Measurements from ENCODE around the gene CPVL. TPM values are rescaled to one million over a fixed set of nuclear protein-coding genes. Genes with fewer than 3 reads are reported as not detected.

Gene CPVL
- total RNA-seq, 1 donor from 2014 or later = 25.1 TPM

DNA sequence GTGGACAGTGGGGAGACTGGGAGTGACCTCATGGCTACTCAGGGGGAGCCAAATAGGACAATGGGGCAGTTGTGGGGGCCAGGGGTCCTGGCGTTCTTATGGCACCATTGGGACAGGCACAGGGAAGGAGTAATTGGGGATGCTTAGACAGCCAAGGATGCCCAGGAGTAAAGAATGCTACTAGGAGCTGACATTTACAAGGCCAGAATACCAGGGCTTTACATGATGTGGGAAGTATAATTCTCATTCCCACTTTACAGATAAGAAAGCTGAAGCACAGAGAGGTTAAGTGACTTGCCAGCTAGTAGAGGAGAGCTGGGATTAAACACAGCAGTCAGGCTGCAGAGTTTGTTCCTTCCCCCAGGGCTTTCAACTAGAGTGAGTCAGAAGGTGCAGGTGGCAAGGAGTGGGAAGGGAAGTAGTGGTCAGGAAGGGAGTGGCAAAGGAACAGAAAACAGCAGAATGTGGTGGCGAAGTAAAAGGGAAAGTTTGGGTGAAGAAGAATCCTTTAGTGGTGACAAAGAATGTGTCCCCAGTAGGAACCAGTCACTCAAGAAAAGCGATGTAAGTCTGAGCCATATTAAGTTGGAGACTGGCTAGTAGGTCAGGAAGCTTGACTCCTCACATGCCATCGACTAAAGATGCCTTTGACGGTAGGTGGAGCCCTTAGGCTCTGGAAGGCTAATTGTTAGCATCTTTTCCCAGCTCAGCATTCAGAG lies 32.8 kb downstream of the CPVL start:
- Histone ChIP-seq H3K9ac (ENCODE audit: low read depth in 1 of 3, low read length in 3 of 3) (no peak overlapping the region), H3K4me3 (ENCODE audit: low read length in 3 of 3) (no peak overlapping the region), H3K9me3 (ENCODE audit: control insufficient read depth in 3 of 3, low read length in 3 of 3) (no peaks in the 10 kb centered on the region), H3K27me3 (ENCODE audit: control insufficient read depth in 3 of 3, insufficient read depth in 3 of 3, low read length in 3 of 3) (no peaks in the 10 kb centered on the region), H3K4me1 (ENCODE audit: control insufficient read depth in 3 of 3, insufficient read depth in 3 of 3, low read length in 3 of 3) (no peaks in the 10 kb centered on the region), H3K36me3 (ENCODE audit: control insufficient read depth in 3 of 3, insufficient read depth in 3 of 3, low read length in 3 of 3) (peaks cover 0 to 3% (median 0%) of the 10 kb centered on the region in 3 donors), H3K27ac (ENCODE audit: low read depth, low read length) (no peak overlapping the region)

DNA sequence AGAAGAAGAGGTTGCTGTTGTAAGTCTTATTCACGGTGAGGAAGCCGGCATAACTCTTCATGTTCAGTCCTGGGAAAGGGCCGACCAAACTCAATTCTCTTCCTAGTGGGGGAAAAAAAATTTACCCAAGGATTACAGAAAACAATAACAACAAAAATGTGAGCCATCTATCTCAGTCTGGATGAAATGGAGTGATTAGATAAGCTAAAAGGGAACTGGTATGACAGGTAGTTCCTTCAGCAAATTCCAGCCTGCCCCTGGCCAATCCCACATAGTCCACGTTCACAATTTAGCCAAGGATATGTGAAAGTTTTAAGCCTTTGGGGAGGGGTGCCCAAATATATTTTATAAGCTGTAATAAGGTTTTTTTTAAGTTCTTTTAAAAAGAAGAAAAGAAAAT lies 33.6 kb downstream of the CPVL start:
- no peaks in the 10 kb centered on the region for H3K4me1 ChIP-seq (ENCODE audit: control insufficient read depth in 3 of 3, insufficient read depth in 3 of 3, low read length in 3 of 3)
- H3K36me3 ChIP-seq (ENCODE audit: control insufficient read depth in 3 of 3, insufficient read depth in 3 of 3, low read length in 3 of 3) = peaks cover 0 to 3% (median 0%) of the 10 kb centered on the region in 3 donors
- H3K27me3 ChIP-seq (ENCODE audit: control insufficient read depth in 3 of 3, insufficient read depth in 3 of 3, low read length in 3 of 3) = no peaks in the 10 kb centered on the region
- no peak overlapping the region for H3K27ac ChIP-seq (ENCODE audit: low read depth, low read length)
- no peak overlapping the region for H3K9ac ChIP-seq (ENCODE audit: low read depth in 1 of 3, low read length in 3 of 3)
- no peak overlapping the region for H3K4me3 ChIP-seq (ENCODE audit: low read length in 3 of 3)
- H3K9me3 ChIP-seq (ENCODE audit: control insufficient read depth in 3 of 3, low read length in 3 of 3) = no peaks in the 10 kb centered on the region

DNA sequence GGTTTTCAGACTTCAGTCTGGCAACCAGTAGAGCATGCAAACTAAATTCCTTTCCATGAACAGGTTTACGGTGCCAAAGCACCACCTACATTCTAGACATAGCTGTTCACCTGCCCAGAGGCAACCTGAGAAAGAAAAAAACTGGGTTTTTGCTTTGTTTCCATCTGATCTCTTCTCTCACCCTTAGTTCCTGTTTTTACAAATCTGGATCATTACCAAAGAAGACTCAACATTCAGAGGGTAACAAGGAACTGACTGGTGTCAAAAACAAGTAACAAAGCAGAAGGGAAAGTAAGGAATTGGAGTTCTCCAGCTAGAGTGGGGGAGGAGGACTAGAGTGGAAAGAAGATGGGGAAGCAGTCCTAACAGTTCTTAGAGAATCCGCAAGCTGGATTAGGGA lies 36.4 kb downstream of the CPVL start:
- Histone ChIP-seq H3K27me3 (ENCODE audit: control insufficient read depth in 3 of 3, insufficient read depth in 3 of 3, low read length in 3 of 3) (no peaks in the 10 kb centered on the region), H3K9me3 (ENCODE audit: control insufficient read depth in 3 of 3, low read length in 3 of 3) (no peaks in the 10 kb centered on the region), H3K27ac (ENCODE audit: low read depth, low read length) (no peak overlapping the region), H3K36me3 (ENCODE audit: control insufficient read depth in 3 of 3, insufficient read depth in 3 of 3, low read length in 3 of 3) (peaks cover 0 to 3% (median 0%) of the 10 kb centered on the region in 3 donors), H3K4me3 (ENCODE audit: low read length in 3 of 3) (no peak overlapping the region), H3K4me1 (ENCODE audit: control insufficient read depth in 3 of 3, insufficient read depth in 3 of 3, low read length in 3 of 3) (peaks cover 0 to 4% (median 3%) of the 10 kb centered on the region in 3 donors), H3K9ac (ENCODE audit: low read depth in 1 of 3, low read length in 3 of 3) (no peak overlapping the region)

DNA sequence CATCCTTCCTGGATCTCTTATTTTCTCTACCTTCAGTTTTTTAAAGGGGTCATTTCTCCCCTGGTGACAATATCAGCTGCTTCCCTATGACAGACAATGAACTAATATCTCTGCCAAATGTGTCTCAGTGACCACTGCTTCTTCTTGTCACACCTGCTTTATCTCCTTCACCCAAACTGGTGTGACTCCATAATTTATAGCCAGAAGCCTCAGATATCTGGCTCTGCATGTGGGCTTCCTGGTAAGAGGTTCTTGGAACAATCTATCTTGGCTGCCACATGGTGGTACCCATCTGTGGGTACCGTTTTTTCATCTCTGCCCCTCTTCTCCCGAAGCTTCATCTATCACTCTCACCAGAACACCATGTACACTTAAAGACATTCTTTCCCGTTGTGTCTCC lies 37.0 kb downstream of the CPVL start:
- Histone ChIP-seq H3K27ac (ENCODE audit: low read depth, low read length) (no peak overlapping the region), H3K9me3 (ENCODE audit: control insufficient read depth in 3 of 3, low read length in 3 of 3) (no peaks in the 10 kb centered on the region), H3K4me1 (ENCODE audit: control insufficient read depth in 3 of 3, insufficient read depth in 3 of 3, low read length in 3 of 3) (peaks cover 0 to 4% (median 3%) of the 10 kb centered on the region in 3 donors), H3K27me3 (ENCODE audit: control insufficient read depth in 3 of 3, insufficient read depth in 3 of 3, low read length in 3 of 3) (no peaks in the 10 kb centered on the region), H3K4me3 (ENCODE audit: low read length in 3 of 3) (no peak overlapping the region), H3K9ac (ENCODE audit: low read depth in 1 of 3, low read length in 3 of 3) (no peak overlapping the region), H3K36me3 (ENCODE audit: control insufficient read depth in 3 of 3, insufficient read depth in 3 of 3, low read length in 3 of 3) (peaks cover 0 to 3% (median 0%) of the 10 kb centered on the region in 3 donors)

DNA sequence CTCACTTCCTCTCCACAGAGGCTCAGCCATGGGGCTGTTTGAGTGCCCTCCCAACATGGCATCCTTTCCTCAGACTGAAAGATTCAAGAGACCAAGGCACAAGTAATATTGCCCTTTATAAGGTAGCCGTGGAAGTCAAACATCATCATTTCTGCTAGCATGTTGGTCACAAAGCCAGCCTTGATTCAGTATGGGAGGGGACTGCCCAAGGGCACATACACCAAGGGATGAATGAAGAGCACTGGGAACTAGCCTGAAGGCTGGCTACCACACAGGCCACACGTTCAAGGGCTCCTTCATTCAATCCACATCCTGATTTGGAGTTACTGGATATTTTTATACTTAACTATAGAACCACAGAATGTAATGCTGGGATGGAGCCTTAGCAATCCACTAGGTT lies 39.3 kb downstream of the CPVL start:
- Histone ChIP-seq H3K4me1 (ENCODE audit: control insufficient read depth in 3 of 3, insufficient read depth in 3 of 3, low read length in 3 of 3) (peaks cover 0 to 7% (median 3%) of the 10 kb centered on the region in 3 donors), H3K27me3 (ENCODE audit: control insufficient read depth in 3 of 3, insufficient read depth in 3 of 3, low read length in 3 of 3) (no peaks in the 10 kb centered on the region), H3K9ac (ENCODE audit: low read depth in 1 of 3, low read length in 3 of 3) (no peak overlapping the region), H3K27ac (ENCODE audit: low read depth, low read length) (no peak overlapping the region), H3K36me3 (ENCODE audit: control insufficient read depth in 3 of 3, insufficient read depth in 3 of 3, low read length in 3 of 3) (peaks cover 0 to 3% (median 0%) of the 10 kb centered on the region in 3 donors), H3K4me3 (ENCODE audit: low read length in 3 of 3) (no peak overlapping the region), H3K9me3 (ENCODE audit: control insufficient read depth in 3 of 3, low read length in 3 of 3) (no peaks in the 10 kb centered on the region)

DNA sequence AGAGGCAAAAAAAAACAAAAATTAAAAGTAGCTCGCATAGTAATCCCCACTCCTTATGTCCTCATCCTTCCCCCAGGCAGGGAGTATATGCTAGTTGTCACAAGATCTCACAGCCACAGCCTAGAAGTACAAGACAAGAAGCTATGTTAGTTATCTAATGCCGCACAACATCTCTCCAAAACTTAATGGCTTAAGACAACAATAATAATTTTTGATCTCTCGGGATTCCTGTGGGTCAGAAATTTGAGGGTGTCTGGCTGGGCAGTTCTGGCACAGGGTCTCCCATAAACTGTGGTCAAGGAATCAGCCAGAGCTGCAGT lies 39.7 kb downstream of the CPVL start:
- Histone ChIP-seq H3K9me3 (ENCODE audit: control insufficient read depth in 3 of 3, low read length in 3 of 3) (no peaks in the 10 kb centered on the region), H3K27me3 (ENCODE audit: control insufficient read depth in 3 of 3, insufficient read depth in 3 of 3, low read length in 3 of 3) (no peaks in the 10 kb centered on the region), H3K4me1 (ENCODE audit: control insufficient read depth in 3 of 3, insufficient read depth in 3 of 3, low read length in 3 of 3) (peaks cover 0 to 7% (median 3%) of the 10 kb centered on the region in 3 donors), H3K4me3 (ENCODE audit: low read length in 3 of 3) (no peak overlapping the region), H3K27ac (ENCODE audit: low read depth, low read length) (no peak overlapping the region), H3K36me3 (ENCODE audit: control insufficient read depth in 3 of 3, insufficient read depth in 3 of 3, low read length in 3 of 3) (peaks cover 0 to 3% (median 0%) of the 10 kb centered on the region in 3 donors), H3K9ac (ENCODE audit: low read depth in 1 of 3, low read length in 3 of 3) (no peak overlapping the region)

DNA sequence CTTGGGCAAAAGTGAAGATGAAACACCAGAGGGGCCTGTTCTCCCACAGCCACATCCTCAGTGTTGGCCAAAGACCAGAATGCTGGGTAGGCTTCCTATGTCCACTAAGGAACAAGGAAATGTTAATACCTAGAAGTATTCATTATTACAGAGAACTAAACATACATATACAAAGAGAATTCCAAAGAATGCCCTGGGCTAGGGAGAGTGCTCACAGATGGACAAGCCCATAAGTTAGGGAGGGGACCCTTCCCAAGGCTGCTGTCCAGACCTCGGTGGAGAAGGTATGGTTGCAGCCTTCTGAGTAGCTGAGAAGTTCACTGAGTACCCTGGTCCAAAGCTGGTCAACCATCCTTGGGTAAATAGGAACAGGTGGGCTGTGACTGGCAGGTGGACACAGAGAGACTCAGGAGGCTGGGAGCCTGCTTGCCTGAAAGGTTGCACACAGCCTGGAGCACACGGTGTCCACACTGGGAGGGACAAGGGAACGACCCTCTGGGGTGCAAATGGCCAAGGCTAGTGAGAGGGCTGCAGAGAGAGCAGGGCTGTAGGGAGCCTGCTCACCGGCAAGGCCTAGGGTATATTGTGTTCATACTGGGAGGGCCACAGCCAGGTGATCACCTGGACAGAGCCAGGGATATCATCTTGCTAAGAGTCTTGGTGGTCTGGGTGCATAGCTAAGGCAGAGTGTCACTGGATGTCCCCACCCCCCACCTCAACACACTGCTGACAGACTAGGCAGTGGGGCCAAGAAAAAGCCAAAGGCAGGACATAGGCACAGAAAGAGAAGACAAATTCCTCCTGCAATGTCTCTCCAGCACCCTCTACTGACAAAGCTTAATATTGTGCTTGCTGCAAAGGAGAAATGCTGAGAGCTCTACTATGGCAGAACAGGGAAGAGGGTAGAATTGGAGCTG lies 40.3 kb downstream of the CPVL start:
- H3K4me3 ChIP-seq (ENCODE audit: low read length in 3 of 3) = no peak overlapping the region
- no peak overlapping the region for H3K9ac ChIP-seq (ENCODE audit: low read depth in 1 of 3, low read length in 3 of 3)
- no peaks in the 10 kb centered on the region for H3K27me3 ChIP-seq (ENCODE audit: control insufficient read depth in 3 of 3, insufficient read depth in 3 of 3, low read length in 3 of 3)

DNA sequence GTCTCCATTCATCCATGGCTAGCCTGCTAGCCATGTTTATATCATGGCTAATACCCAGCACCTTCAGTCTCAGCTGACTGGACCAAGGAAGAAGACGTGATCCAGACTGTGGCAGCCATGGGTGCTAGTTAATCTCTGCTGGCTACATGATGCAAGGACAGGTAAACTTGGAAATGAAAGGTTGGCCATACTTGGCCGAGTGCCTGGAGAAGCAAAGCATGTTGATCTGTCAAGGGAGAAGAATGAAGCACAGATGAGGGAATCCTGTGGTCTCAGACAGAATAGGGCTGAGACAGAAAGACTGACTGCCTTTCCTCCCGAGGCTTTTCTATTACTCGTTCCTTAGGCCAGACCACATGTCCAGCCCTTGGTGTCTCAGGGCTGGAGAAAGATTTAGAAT lies 41.1 kb downstream of the CPVL start:
- H3K4me3 ChIP-seq (ENCODE audit: low read length in 3 of 3) = no peak overlapping the region
- no peaks in the 10 kb centered on the region for H3K36me3 ChIP-seq (ENCODE audit: control insufficient read depth in 3 of 3, insufficient read depth in 3 of 3, low read length in 3 of 3)
- no peak overlapping the region for H3K9ac ChIP-seq (ENCODE audit: low read depth in 1 of 3, low read length in 3 of 3)
- H3K27me3 ChIP-seq (ENCODE audit: control insufficient read depth in 3 of 3, insufficient read depth in 3 of 3, low read length in 3 of 3) = no peaks in the 10 kb centered on the region
- no peaks in the 10 kb centered on the region for H3K9me3 ChIP-seq (ENCODE audit: control insufficient read depth in 3 of 3, low read length in 3 of 3)
- peaks cover 6 to 13% (median 9%) of the 10 kb centered on the region in 3 donors for H3K4me1 ChIP-seq (ENCODE audit: control insufficient read depth in 3 of 3, insufficient read depth in 3 of 3, low read length in 3 of 3)
- no peak overlapping the region for H3K27ac ChIP-seq (ENCODE audit: low read depth, low read length)

More for the DNA sequence above, 40.3 kb downstream of the CPVL start:
- H3K9me3 ChIP-seq (ENCODE audit: control insufficient read depth in 3 of 3, low read length in 3 of 3) = no peaks in the 10 kb centered on the region
- no peak overlapping the region for H3K27ac ChIP-seq (ENCODE audit: low read depth, low read length)
- H3K4me1 ChIP-seq (ENCODE audit: control insufficient read depth in 3 of 3, insufficient read depth in 3 of 3, low read length in 3 of 3) = peaks cover 0 to 7% (median 3%) of the 10 kb centered on the region in 3 donors
- H3K36me3 ChIP-seq (ENCODE audit: control insufficient read depth in 3 of 3, insufficient read depth in 3 of 3, low read length in 3 of 3) = no peaks in the 10 kb centered on the region

DNA sequence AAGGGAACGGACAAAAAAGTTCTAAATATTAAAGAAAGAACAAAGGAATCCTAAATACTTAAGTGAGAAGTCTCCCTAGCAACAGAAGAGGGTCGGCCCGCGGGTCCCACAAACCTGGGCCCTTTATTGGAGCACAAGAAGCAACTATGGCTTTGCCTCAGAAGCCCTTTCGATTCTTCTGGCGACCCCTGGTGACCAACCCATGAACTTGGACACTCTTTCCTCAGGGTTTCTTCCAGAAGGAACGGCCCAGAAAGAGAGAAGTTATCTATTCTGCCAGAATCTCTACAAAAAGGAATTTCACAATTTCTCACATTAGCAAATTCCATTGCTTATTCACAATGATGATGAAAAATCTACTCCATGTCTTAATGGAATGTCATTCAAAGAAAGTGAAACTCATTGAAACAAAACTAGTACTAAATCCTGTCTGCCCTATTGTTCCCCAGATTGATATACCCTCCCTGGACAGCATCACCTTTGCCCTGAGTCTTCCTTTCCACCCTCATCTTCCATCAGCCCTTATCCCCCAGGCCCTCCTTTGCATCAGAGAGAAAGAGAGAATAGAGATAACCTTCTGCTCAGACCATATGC lies 43.7 kb downstream of the CPVL start:
- no peak overlapping the region for H3K27ac ChIP-seq (ENCODE audit: low read depth, low read length)
- peaks cover 13 to 19% (median 17%) of the 10 kb centered on the region in 3 donors for H3K4me1 ChIP-seq (ENCODE audit: control insufficient read depth in 3 of 3, insufficient read depth in 3 of 3, low read length in 3 of 3)
- no peak overlapping the region for H3K9ac ChIP-seq (ENCODE audit: low read depth in 1 of 3, low read length in 3 of 3)

DNA sequence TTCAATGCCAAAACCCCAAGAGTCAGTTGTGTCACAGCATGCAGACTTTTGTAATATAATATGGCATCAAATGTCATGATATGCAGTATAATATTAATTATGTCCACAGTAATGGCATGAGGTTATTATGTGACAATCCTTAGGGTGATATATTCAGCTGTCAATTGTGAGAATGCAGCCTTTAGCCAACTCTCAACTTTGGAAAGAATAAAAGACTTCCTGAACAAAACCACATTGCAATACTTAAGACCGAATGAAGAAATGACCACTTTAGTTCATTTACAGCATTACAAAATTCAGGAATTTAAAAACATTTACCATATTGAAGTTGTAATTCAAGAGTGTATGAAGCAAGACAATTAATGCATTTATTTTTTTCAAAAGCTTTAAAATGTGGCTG lies 45.4 kb downstream of the CPVL start:
- no peaks in the 10 kb centered on the region for H3K9me3 ChIP-seq (ENCODE audit: control insufficient read depth in 3 of 3, low read length in 3 of 3)
- no peak overlapping the region for H3K4me3 ChIP-seq (ENCODE audit: low read length in 3 of 3)
- H3K36me3 ChIP-seq (ENCODE audit: control insufficient read depth in 3 of 3, insufficient read depth in 3 of 3, low read length in 3 of 3) = no peaks in the 10 kb centered on the region
- no peak overlapping the region for H3K27ac ChIP-seq (ENCODE audit: low read depth, low read length)
- H3K27me3 ChIP-seq (ENCODE audit: control insufficient read depth in 3 of 3, insufficient read depth in 3 of 3, low read length in 3 of 3) = no peaks in the 10 kb centered on the region
- peaks cover 13 to 16% (median 15%) of the 10 kb centered on the region in 3 donors for H3K4me1 ChIP-seq (ENCODE audit: control insufficient read depth in 3 of 3, insufficient read depth in 3 of 3, low read length in 3 of 3)
- H3K9ac ChIP-seq (ENCODE audit: low read depth in 1 of 3, low read length in 3 of 3) = no peak overlapping the region

More for the DNA sequence above, 43.7 kb downstream of the CPVL start:
- Histone ChIP-seq H3K9me3 (ENCODE audit: control insufficient read depth in 3 of 3, low read length in 3 of 3) (no peaks in the 10 kb centered on the region), H3K27me3 (ENCODE audit: control insufficient read depth in 3 of 3, insufficient read depth in 3 of 3, low read length in 3 of 3) (no peaks in the 10 kb centered on the region), H3K4me3 (ENCODE audit: low read length in 3 of 3) (no peak overlapping the region), H3K36me3 (ENCODE audit: control insufficient read depth in 3 of 3, insufficient read depth in 3 of 3, low read length in 3 of 3) (no peaks in the 10 kb centered on the region)
